Measurements from ENCODE around the gene CYP4A11. TPM values are rescaled to one million over a fixed set of nuclear protein-coding genes. Genes with fewer than 3 reads are reported as not detected.
"Not testable (repeated sequence)": the region's sequence is repeated elsewhere in the genome, so short reads cannot be mapped to it uniquely, and the experiment has no call there.

Gene CYP4A11
- total RNA-seq, 1 donor from 2014 or later = not detected

DNA sequence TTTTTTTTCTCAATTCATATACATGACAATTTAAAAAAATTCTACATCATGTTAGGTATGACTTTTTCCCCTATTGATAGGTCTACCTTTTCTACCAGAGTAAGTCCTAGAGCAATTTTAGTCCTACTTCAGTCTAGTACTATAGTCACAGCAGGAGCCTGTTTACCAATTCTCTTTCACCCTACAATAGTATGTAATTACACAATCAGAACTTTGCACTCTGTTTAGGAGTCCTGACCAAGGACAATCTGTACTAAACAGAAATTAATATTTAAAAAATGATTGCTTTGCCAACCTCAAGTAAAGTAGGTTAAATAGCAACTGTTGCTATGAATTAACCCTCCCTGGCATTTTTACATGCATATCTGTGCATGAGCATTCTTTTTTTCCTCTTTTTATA, 810 bp upstream of the CYP4A11 start:
- intact Hi-C loops (cut with micrococcal nuclease) = no loop called here
- Mint-ChIP-seq H3K27ac (no peak overlapping the region), H3K27me3 (peaks cover 17% of the 10 kb centered on the region), H3K4me1 (no peaks in the 10 kb centered on the region), H3K9me3 (no peaks in the 10 kb centered on the region), H3K4me3 (no peak overlapping the region), H3K36me3 (ENCODE audit: low read depth) (no peaks in the 10 kb centered on the region)
- no peak for DNase-seq

DNA sequence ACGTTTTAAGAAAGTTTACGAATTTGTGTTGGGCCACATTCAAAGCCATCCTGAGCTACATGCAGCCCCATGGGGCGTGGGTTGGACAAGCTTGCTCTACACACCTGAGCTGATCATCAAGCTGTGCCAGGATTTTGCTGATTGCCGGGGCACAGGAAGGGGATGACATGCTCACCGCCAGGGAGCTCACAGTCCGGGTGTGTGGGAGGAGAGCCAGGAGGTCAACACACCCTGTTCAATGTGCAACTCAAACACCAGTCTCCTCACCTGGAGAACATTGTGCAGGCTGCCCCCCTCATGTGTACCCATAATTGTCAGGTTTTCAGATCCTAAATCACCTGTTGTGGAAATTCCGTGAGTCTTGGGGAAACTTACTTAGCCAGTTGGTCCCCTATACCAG, 969 bp downstream of the CYP4A11 start:
- no peak overlapping the region for H3K27ac Mint-ChIP-seq
- no peaks in the 10 kb centered on the region for H3K9me3 Mint-ChIP-seq
- peaks cover 19% of the 10 kb centered on the region for H3K27me3 Mint-ChIP-seq
- intact Hi-C loops (cut with micrococcal nuclease) = no loop called here
- no peaks in the 10 kb centered on the region for H3K36me3 Mint-ChIP-seq (ENCODE audit: low read depth)
- H3K4me3 Mint-ChIP-seq = no peak overlapping the region
- no peaks in the 10 kb centered on the region for H3K4me1 Mint-ChIP-seq
- no peak for DNase-seq

DNA sequence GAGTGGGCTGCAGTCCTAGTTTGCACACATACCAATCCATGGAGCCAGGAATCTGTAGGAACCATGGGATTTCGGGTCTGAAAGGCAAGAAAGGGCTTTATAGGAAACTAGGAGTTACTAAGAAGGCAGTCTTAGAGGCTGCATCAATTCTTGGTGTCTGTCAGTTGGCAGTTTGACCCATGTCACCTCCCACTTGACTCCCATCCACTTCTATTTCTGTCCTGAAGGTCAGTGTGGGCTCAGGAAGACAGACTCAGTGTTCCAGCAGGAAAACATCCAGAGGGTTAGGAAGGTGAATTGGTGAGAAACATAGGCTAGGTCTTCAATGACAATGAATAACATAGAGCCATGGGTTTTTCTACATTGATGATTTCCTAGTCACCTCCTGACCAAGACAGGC, 4.0 kb downstream of the CYP4A11 start:
- no peak overlapping the region for H3K27ac Mint-ChIP-seq
- H3K4me1 Mint-ChIP-seq = no peaks in the 10 kb centered on the region
- intact Hi-C loops (cut with micrococcal nuclease) = no loop called here
- H3K9me3 Mint-ChIP-seq = no peaks in the 10 kb centered on the region
- peaks cover 7% of the 10 kb centered on the region for H3K27me3 Mint-ChIP-seq
- no peak for DNase-seq
- H3K4me3 Mint-ChIP-seq = no peak overlapping the region
- no peaks in the 10 kb centered on the region for H3K36me3 Mint-ChIP-seq (ENCODE audit: low read depth)

GRCh38 chr1:46936788-46937187, 4.5 kb downstream of the CYP4A11 start:
- no peaks in the 10 kb centered on the region for H3K9me3 Mint-ChIP-seq

DNA sequence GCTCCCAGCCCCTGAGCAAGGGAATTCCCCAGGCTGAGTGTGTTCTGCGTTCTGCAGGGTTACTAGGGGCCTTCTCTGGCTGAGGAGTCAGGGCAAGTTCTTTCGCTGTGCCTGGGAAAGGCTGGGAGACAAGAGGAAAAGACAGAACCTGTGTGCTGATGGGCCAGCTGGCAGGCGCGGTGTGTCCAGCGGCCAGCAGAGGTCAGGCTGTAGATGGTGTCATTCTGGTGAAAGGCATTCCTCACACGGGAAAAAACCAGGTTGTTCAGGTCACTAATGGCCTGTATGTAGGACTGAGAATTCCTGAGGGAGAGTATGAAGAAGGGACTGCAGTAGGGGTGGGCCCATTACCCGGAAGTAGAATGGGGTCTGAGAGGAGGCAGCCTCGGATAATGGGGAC, 6.4 kb downstream of the CYP4A11 start:
- DNase-seq; H3K9me3 Mint-ChIP-seq; H3K4me3 Mint-ChIP-seq; intact Hi-C loops (cut with micrococcal nuclease); H3K4me1 Mint-ChIP-seq; H3K27ac Mint-ChIP-seq; H3K36me3 Mint-ChIP-seq (ENCODE audit: low read depth): not testable (repeated sequence)
- H3K27me3 Mint-ChIP-seq = peaks cover 14% of the 10 kb centered on the region

More at GRCh38 chr1:46936788-46937187, 4.5 kb downstream of the CYP4A11 start:
- intact Hi-C loops (cut with micrococcal nuclease) = no loop called here
- no peak overlapping the region for H3K27ac Mint-ChIP-seq
- H3K4me3 Mint-ChIP-seq = no peak overlapping the region
- peaks cover 8% of the 10 kb centered on the region for H3K27me3 Mint-ChIP-seq
- DNase-seq = no peak
- H3K36me3 Mint-ChIP-seq (ENCODE audit: low read depth) = no peaks in the 10 kb centered on the region
- H3K4me1 Mint-ChIP-seq = no peaks in the 10 kb centered on the region

- DNase-seq; H3K36me3 Mint-ChIP-seq (ENCODE audit: low read depth); H3K9me3 Mint-ChIP-seq; H3K4me1 Mint-ChIP-seq; H3K27ac Mint-ChIP-seq; H3K4me3 Mint-ChIP-seq; intact Hi-C loops (cut with micrococcal nuclease): not testable (repeated sequence)
- peaks cover 12% of the 10 kb centered on the region for H3K27me3 Mint-ChIP-seq
Measured at GRCh38 chr1:46932020-46932419, 9.3 kb downstream of the CYP4A11 start.

DNA sequence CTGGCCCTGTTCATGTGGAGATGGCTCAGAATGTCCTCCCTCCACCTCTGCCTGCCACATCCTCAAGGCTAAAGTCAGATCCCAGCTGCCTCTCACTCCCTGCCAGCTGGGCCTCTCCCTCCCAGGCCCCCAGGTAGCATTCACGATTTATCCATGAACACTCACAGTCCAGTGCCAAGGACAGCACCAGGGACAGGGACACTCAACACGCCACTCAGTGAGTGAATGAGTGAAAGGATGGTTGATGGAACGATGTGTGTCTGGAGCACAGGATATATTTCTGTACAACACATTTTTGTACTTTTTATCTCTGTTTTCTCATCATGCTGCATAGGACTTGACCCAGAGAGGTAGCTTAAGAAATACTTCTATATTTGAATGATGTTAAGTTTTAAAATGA, 10.1 kb downstream of the CYP4A11 start:
- H3K27ac Mint-ChIP-seq = no peak overlapping the region

DNA sequence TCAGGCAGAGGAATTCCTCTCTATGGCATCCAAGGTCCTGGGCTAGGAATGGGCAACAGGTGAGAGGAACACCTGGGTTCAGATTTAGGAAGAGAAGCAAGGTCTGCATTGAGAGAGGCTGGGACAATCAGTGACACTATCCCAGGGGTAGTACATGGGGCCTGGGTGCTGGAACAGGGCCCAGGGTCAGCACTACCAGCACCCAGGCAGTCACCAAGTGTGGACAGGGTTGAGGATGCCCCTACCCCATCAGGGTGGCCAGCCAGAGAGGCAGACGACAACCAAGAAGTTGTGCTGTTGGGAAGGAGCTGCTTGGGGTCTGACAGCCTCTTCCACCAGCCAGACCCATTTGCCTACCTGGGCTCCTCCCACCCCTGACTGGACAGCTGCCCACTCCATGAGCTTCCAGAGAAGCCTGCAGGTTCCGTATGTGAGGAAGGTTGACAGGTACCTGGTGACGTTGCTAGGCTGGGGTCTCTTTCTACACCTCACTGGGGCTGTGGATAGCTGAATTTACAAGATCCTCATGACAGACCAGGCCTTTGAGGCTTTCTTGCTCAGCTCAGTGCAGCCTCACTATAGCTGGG, 13.9 kb downstream of the CYP4A11 start:
- Mint-ChIP-seq H3K4me1 (no peaks in the 10 kb centered on the region), H3K27ac (no peak overlapping the region), H3K4me3 (no peak overlapping the region), H3K9me3 (peaks cover 3% of the 10 kb centered on the region), H3K27me3 (peaks cover 11% of the 10 kb centered on the region), H3K36me3 (ENCODE audit: low read depth) (no peaks in the 10 kb centered on the region)
- intact Hi-C loops (cut with micrococcal nuclease) = no loop called here
- DNase-seq = no peak

More for the DNA sequence above, 10.1 kb downstream of the CYP4A11 start:
- Mint-ChIP-seq H3K4me3 (no peak overlapping the region), H3K36me3 (ENCODE audit: low read depth) (no peaks in the 10 kb centered on the region), H3K27me3 (peaks cover 7% of the 10 kb centered on the region), H3K4me1 (no peaks in the 10 kb centered on the region), H3K9me3 (no peaks in the 10 kb centered on the region)
- intact Hi-C loops (cut with micrococcal nuclease) = no loop called here
- DNase-seq = no peak

DNA sequence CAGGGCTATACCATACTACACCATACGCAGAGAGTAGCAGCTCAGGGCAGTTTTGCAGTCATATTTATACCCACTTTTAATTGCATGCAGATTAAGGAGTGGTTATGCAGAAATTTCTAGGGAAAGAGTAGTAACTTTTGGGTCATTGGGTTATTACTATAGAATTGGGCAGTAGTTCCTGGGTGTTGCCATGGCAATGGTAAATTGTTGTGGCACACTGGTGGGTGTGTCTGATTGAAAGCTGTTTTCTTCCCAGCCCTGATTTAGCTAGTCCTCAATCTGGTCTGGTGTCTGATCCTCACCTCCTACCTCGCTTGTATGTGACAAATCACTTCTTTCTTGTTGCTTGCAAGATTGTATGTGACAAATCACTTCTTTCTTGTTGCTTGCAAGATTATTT, 30.5 kb downstream of the CYP4A11 start:
- Mint-ChIP-seq H3K4me3 (no peak overlapping the region), H3K27me3 (peaks cover 9% of the 10 kb centered on the region)
- intact Hi-C loops (cut with micrococcal nuclease) = no loop called here

GRCh38 chr1:46903481-46903880, 37.8 kb downstream of the CYP4A11 start:
- no peaks in the 10 kb centered on the region for H3K36me3 Mint-ChIP-seq (ENCODE audit: low read depth)
- H3K9me3 Mint-ChIP-seq = peaks cover 11% of the 10 kb centered on the region
- no peak for DNase-seq
- H3K4me3 Mint-ChIP-seq = no peak overlapping the region
- no peaks in the 10 kb centered on the region for H3K4me1 Mint-ChIP-seq
- peaks cover 4% of the 10 kb centered on the region for H3K27me3 Mint-ChIP-seq
- intact Hi-C loops (cut with micrococcal nuclease) = no loop called here
- H3K27ac Mint-ChIP-seq = no peak overlapping the region

More for the DNA sequence above, 30.5 kb downstream of the CYP4A11 start:
- no peaks in the 10 kb centered on the region for H3K4me1 Mint-ChIP-seq
- peaks cover 11% of the 10 kb centered on the region for H3K9me3 Mint-ChIP-seq
- H3K36me3 Mint-ChIP-seq (ENCODE audit: low read depth) = no peaks in the 10 kb centered on the region
- no peak overlapping the region for H3K27ac Mint-ChIP-seq
- DNase-seq = no peak

- Mint-ChIP-seq H3K36me3 (ENCODE audit: low read depth) (no peaks in the 10 kb centered on the region), H3K4me3 (no peak overlapping the region), H3K4me1 (no peaks in the 10 kb centered on the region), H3K9me3 (no peaks in the 10 kb centered on the region), H3K27me3 (peaks cover 4% of the 10 kb centered on the region), H3K27ac (no peak overlapping the region)
- intact Hi-C loops (cut with micrococcal nuclease) = no loop called here
- no peak for DNase-seq
Measured at GRCh38 chr1:46900401-46900800, 40.9 kb downstream of the CYP4A11 start.

GRCh38 chr1:46881656-46882055, 59.6 kb downstream of the CYP4A11 start:
- DNase-seq; H3K27ac Mint-ChIP-seq; H3K36me3 Mint-ChIP-seq (ENCODE audit: low read depth); H3K4me1 Mint-ChIP-seq; H3K4me3 Mint-ChIP-seq; H3K27me3 Mint-ChIP-seq; H3K9me3 Mint-ChIP-seq; intact Hi-C loops (cut with micrococcal nuclease): not testable (repeated sequence)

Other genes with a start within 250 kb of the CYP4A11 start
- 63.9 and 70.4 TPM in 2 replicates for gene EFCAB14, start 222.4 kb downstream of the CYP4A11 start, total RNA-seq
- not detected in 2 replicates for gene CYP4B1, start 142.4 kb downstream of the CYP4A11 start, total RNA-seq
- gene CYP4X1, start 82.2 kb upstream of the CYP4A11 start, total RNA-seq = not detected in 2 replicates
- not detected in 2 replicates for gene CYP4Z1, start 125.8 kb upstream of the CYP4A11 start, total RNA-seq
- not detected in 2 replicates for gene CYP4A22, start 196.0 kb upstream of the CYP4A11 start, total RNA-seq
- not detected in 2 replicates for gene PDZK1IP1, start 248.6 kb upstream of the CYP4A11 start, total RNA-seq

Data from activated CD4-positive, alpha-beta T cell treated with anti-CD3 and anti-CD28 coated beads, Interleukin-2, amount 10 ng/mL, durations not matched to agents 24 days and 14 days (primary cell).